ENCODE results near the gene TPGS2. TPM values are rescaled to one million over a fixed set of nuclear protein-coding genes. Genes with fewer than 3 reads are reported as not detected.

TPGS2 gene
- total RNA-seq, 2 experiments from 2014 or later, result 44.8 to 55.1 TPM

DNA sequence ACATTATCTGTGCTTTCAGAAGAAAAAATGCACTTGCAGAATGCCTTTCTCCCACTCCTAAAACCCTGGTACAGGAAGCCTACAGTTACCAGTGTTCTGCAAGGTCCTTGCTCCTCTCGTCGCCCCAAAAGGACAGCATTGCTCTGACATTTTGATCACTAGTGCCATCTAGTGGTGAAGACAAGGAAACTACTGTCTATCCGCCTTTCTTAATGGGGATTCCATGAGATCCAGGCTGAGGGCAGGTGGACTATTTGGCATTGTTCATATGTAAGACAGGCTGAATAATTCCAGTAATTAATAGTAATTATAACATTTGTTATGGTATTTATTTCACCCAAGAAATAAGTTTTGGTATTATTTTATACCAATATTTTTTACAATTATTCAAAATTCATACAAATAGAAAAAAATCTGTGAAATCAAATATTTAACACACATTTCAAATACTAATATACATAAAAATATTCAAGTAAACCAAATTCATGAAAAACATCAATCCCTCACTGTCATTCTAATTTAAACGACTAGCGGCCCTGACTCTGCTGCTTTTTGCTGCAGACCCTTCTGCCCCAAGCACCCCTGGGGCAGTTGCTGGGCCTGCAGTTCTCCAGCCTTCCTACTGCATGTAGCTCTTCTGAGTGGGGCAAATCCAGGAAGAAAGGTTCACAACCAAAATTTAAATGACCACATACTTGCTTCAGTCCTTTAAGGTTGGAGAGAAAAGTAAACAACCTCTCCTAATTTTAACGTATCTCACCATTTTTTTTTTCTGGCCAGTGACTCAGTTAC lies 19.0 kb downstream of the TPGS2 start:
- ChIA-PET CTCF (ENCODE audit: unreplicated experiment) (no interaction called here), POLR2A (no interaction called here)
- Histone ChIP-seq H4K20me1 (ENCODE audit: insufficient read depth, low read length) (no peaks in the 10 kb centered on the region; the same call in 1 of the 2 replicates), H3K9me2 (ENCODE audit: insufficient read depth, low read length) (no peaks in the 10 kb centered on the region), H2AFZ (ENCODE audit: low read length) (no peak overlapping the region), H3K27ac (ENCODE audit: low read depth, low read length, poor library complexity, severe bottlenecking) (no peak overlapping the region), H3K9me3 (ENCODE audit: low read length) (no peaks in the 10 kb centered on the region), H3K4me3 (ENCODE audit: low read depth, low read length, poor library complexity, severe bottlenecking) (no peak overlapping the region), H3K36me3 (ENCODE audit: insufficient read depth, low read length) (peaks cover 30% of the 10 kb centered on the region), H3K4me2 (ENCODE audit: low read length) (no peak overlapping the region), H3K4me1 (ENCODE audit: insufficient read depth, low read length, poor library complexity, severe bottlenecking) (no peaks in the 10 kb centered on the region), H3K79me2 (ENCODE audit: insufficient read depth, low read depth, low read length) (no peaks in the 10 kb centered on the region)
- intact Hi-C loops (cut with micrococcal nuclease; ENCODE audit: unreplicated experiment), result loop anchor here (1.0 to 5.0 kb wide), 2 partner anchors 37 to 121 kb away; no protein-coding TSS in a partner anchor
- peak; percentile 63 for DNase-seq (ENCODE audit: low spot score)
- TF ChIP-seq, protein P1, sequence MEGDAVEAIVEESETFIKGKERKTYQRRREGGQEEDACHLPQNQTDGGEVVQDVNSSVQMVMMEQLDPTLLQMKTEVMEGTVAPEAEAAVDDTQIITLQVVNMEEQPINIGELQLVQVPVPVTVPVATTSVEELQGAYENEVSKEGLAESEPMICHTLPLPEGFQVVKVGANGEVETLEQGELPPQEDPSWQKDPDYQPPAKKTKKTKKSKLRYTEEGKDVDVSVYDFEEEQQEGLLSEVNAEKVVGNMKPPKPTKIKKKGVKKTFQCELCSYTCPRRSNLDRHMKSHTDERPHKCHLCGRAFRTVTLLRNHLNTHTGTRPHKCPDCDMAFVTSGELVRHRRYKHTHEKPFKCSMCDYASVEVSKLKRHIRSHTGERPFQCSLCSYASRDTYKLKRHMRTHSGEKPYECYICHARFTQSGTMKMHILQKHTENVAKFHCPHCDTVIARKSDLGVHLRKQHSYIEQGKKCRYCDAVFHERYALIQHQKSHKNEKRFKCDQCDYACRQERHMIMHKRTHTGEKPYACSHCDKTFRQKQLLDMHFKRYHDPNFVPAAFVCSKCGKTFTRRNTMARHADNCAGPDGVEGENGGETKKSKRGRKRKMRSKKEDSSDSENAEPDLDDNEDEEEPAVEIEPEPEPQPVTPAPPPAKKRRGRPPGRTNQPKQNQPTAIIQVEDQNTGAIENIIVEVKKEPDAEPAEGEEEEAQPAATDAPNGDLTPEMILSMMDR (conservative IDR thresholded peaks at IDR 0.05; ENCODE audit: low read length), result peak; percentile 77
- no peak for TF ChIP-seq EZH2phosphoT487 (IDR thresholded peaks at IDR 0.05; ENCODE audit: borderline replicate concordance, low read depth, low read length)
- BruUV-seq (replicated peaks), result no TSS peak

DNA sequence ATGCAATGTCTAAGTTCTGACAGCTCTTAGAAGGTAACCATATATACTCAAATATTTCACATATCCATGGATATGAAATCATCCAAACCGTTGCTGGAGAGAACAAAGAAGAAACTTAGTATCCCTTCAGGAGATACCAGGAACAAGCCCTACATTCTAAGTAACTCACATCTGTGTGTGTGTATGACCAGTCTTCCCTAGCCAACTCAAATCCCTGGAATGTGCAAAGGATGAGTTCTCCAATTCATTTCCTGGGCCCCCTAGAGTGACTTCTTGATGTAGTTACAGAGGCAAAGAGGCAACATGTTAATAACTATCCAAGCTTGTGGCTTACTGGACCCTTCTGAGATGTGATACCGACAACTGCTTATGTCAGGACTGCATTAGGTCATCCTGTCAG lies 20.1 kb downstream of the TPGS2 start:
- no peak for DNase-seq (ENCODE audit: low spot score)
- intact Hi-C loops (cut with micrococcal nuclease; ENCODE audit: unreplicated experiment), result loop anchor here (1.0 to 5.0 kb wide), 2 partner anchors 36 to 120 kb away; no protein-coding TSS in a partner anchor
- BruUV-seq (replicated peaks), result no TSS peak
- no peak overlapping the region for H2AFZ ChIP-seq (ENCODE audit: low read length)
- H3K36me3 ChIP-seq (ENCODE audit: insufficient read depth, low read length), result peaks cover 33% of the 10 kb centered on the region
- TF ChIP-seq, protein P1 (conservative IDR thresholded peaks at IDR 0.05; ENCODE audit: low read length), result no peak
- no peak for TF ChIP-seq EZH2phosphoT487 (IDR thresholded peaks at IDR 0.05; ENCODE audit: borderline replicate concordance, low read depth, low read length)
- ChIA-PET CTCF (ENCODE audit: unreplicated experiment) (no interaction called here), POLR2A (no interaction called here)
- no peaks in the 10 kb centered on the region for H3K79me2 ChIP-seq (ENCODE audit: insufficient read depth, low read depth, low read length)
- H4K20me1 ChIP-seq (ENCODE audit: insufficient read depth, low read length), result no peaks in the 10 kb centered on the region; the same call in 1 of the 2 replicates
- no peak overlapping the region for H3K4me2 ChIP-seq (ENCODE audit: low read length)
- no peaks in the 10 kb centered on the region for H3K4me1 ChIP-seq (ENCODE audit: insufficient read depth, low read length, poor library complexity, severe bottlenecking)
- H3K27ac ChIP-seq (ENCODE audit: low read depth, low read length, poor library complexity, severe bottlenecking), result no peak overlapping the region
- H3K4me3 ChIP-seq (ENCODE audit: low read depth, low read length, poor library complexity, severe bottlenecking), result no peak overlapping the region
- H3K9me3 ChIP-seq (ENCODE audit: low read length), result no peaks in the 10 kb centered on the region
- H3K9me2 ChIP-seq (ENCODE audit: insufficient read depth, low read length), result no peaks in the 10 kb centered on the region

DNA sequence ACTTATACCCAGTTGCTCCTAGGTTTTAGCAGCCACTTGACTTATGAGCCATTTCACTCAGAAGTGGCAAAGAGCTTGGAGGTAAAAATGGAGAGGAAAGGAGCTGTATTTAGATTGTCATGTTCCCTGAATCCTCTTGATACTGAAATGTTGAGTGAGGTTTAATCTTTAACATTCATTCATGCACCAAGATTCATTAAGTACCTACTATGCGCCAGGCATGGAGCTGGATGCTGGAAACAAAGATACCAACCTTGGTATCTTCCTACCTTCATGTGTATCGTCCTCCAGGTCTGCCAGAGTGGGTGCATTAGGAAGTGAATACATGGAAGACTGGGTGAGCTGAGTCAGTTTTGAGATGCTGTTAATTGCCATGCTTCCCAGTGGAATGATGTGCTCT lies 23.7 kb downstream of the TPGS2 start:
- Histone ChIP-seq H3K4me2 (ENCODE audit: low read length) (no peak overlapping the region), H3K4me3 (ENCODE audit: low read depth, low read length, poor library complexity, severe bottlenecking) (no peak overlapping the region), H3K36me3 (ENCODE audit: insufficient read depth, low read length) (peaks cover 50% of the 10 kb centered on the region), H3K27ac (ENCODE audit: low read depth, low read length, poor library complexity, severe bottlenecking) (no peak overlapping the region), H3K79me2 (ENCODE audit: insufficient read depth, low read depth, low read length) (no peaks in the 10 kb centered on the region), H3K4me1 (ENCODE audit: insufficient read depth, low read length, poor library complexity, severe bottlenecking) (no peaks in the 10 kb centered on the region), H2AFZ (ENCODE audit: low read length) (no peak overlapping the region), H3K9me2 (ENCODE audit: insufficient read depth, low read length) (no peaks in the 10 kb centered on the region), H4K20me1 (ENCODE audit: insufficient read depth, low read length) (no peaks in the 10 kb centered on the region; the same call in 1 of the 2 replicates), H3K9me3 (ENCODE audit: low read length) (no peaks in the 10 kb centered on the region)
- no peak for DNase-seq (ENCODE audit: low spot score)
- intact Hi-C loops (cut with micrococcal nuclease; ENCODE audit: unreplicated experiment), result loop anchor here (5.0 kb wide), 1 partner anchor 33 kb away; no protein-coding TSS in a partner anchor
- no TSS peak for BruUV-seq (replicated peaks)
- ChIA-PET POLR2A (no interaction called here), CTCF (ENCODE audit: unreplicated experiment) (no interaction called here)
- TF ChIP-seq EZH2phosphoT487 (IDR thresholded peaks at IDR 0.05; ENCODE audit: borderline replicate concordance, low read depth, low read length), result no peak
- TF ChIP-seq, protein P1 (conservative IDR thresholded peaks at IDR 0.05; ENCODE audit: low read length), result no peak

All from OCI-LY7 (cell line).